ENCODE results near the gene ZNF862. TPM values are rescaled to one million over a fixed set of nuclear protein-coding genes. Genes with fewer than 3 reads are reported as not detected.

The ZNF862 gene
- total and polyA plus RNA-seq, 8 donors, result 8.3 to 20.1 (median 14.1) TPM

- H3K27me3 ChIP-seq, result no peaks in the 10 kb centered on the region
- no peaks in the 10 kb centered on the region for H3K9me3 ChIP-seq
- H3K27ac ChIP-seq, result no peak overlapping the region
- WGBS, 2 donors, result 92 to 96% methylated on average over 16 of the region's 16 CpGs
- FAIRE-seq (no peak), ATAC-seq (no peak), DNase-seq (no peak)
- no peak overlapping the region for H3K4me3 ChIP-seq
- no peaks in the 10 kb centered on the region for H3K36me3 ChIP-seq
- TF ChIP-seq, protein P1, sequence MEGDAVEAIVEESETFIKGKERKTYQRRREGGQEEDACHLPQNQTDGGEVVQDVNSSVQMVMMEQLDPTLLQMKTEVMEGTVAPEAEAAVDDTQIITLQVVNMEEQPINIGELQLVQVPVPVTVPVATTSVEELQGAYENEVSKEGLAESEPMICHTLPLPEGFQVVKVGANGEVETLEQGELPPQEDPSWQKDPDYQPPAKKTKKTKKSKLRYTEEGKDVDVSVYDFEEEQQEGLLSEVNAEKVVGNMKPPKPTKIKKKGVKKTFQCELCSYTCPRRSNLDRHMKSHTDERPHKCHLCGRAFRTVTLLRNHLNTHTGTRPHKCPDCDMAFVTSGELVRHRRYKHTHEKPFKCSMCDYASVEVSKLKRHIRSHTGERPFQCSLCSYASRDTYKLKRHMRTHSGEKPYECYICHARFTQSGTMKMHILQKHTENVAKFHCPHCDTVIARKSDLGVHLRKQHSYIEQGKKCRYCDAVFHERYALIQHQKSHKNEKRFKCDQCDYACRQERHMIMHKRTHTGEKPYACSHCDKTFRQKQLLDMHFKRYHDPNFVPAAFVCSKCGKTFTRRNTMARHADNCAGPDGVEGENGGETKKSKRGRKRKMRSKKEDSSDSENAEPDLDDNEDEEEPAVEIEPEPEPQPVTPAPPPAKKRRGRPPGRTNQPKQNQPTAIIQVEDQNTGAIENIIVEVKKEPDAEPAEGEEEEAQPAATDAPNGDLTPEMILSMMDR (IDR thresholded peaks at IDR 0.05), result no peak
- no peaks in the 10 kb centered on the region for H3K4me1 ChIP-seq
- intact Hi-C loops (cut with DNase I), result no loop called here
Observed at GRCh38 chr7:149801816-149802215, 36.4 kb upstream of the ZNF862 start.

GRCh38 chr7:149802966-149803365 is 35.2 kb upstream of the ZNF862 start:
- DNase-seq (no peak), FAIRE-seq (no peak), ATAC-seq (no peak)
- Histone ChIP-seq H3K27me3 (no peaks in the 10 kb centered on the region), H3K36me3 (no peaks in the 10 kb centered on the region), H3K27ac (no peak overlapping the region), H3K4me1 (no peaks in the 10 kb centered on the region), H3K9me3 (no peaks in the 10 kb centered on the region), H3K4me3 (no peak overlapping the region)
- intact Hi-C loops (cut with DNase I), result no loop called here
- TF ChIP-seq, protein P1 (IDR thresholded peaks at IDR 0.05), result no peak
- 83 to 90% methylated on average over 12 of the region's 12 CpGs for whole genome bisulfite sequencing, 2 donors

DNA sequence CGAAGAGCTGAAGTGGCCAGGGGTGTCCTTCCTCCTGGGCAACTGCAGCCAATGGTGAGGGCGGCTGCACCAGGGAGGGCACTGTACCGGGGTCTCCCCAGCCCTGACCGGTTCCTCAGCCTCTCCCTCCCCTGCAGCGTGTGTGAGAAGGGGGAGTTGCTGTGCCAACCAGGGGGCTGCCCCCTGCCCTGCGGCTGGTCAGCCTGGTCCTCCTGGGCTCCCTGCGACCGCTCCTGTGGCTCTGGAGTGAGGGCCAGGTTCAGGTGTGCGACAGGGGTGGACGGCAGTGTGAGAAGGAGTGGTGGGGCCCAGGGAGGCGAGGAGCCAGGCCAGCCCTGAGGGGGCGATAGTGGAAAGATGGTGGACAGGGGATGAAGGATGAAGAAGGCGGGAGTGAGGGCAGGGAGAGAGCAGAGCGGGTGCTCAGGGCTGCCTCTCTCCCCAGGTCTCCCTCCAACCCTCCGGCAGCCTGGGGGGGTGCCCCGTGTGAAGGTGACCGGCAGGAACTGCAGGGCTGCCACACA is 34.6 kb upstream of the ZNF862 start:
- Histone ChIP-seq H3K4me3 (no peak overlapping the region), H3K36me3 (no peaks in the 10 kb centered on the region), H3K27me3 (no peaks in the 10 kb centered on the region), H3K9me3 (no peaks in the 10 kb centered on the region), H3K4me1 (no peaks in the 10 kb centered on the region), H3K27ac (no peak overlapping the region)
- intact Hi-C loops (cut with DNase I), result no loop called here
- WGBS, 2 donors, result 64 to 71% methylated on average over 17 of the region's 17 CpGs
- FAIRE-seq, result no peak
- no peak for DNase-seq
- TF ChIP-seq, protein P1 (IDR thresholded peaks at IDR 0.05), result no peak
- no peak for ATAC-seq

DNA sequence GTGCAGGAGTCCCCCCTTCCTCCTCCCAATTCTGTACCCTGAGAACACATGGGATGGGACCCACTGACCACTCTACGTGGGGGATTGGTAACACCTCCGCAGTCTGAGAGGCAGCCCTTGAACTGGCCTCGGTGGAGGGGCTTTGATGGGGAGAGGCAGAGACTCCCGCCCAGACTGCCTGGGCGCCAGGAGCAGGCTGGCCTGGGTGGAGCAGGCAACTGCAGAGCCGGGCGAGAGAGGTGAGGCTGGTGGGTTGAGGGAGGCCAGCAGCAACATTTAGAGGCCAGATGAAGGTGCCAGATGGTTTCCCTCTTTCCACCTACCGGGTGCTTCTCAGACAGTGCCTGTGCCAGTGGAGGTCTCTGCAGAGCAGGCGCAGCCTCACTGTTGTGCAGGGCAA is 34.1 kb upstream of the ZNF862 start:
- Histone ChIP-seq H3K4me1 (no peaks in the 10 kb centered on the region), H3K27ac (no peak overlapping the region), H3K36me3 (no peaks in the 10 kb centered on the region), H3K4me3 (no peak overlapping the region), H3K27me3 (no peaks in the 10 kb centered on the region), H3K9me3 (no peaks in the 10 kb centered on the region)
- intact Hi-C loops (cut with DNase I), result no loop called here
- TF ChIP-seq, protein P1 (IDR thresholded peaks at IDR 0.05), result no peak
- no peak for ATAC-seq
- WGBS, 2 donors, result 73 to 83% methylated on average over 9 of the region's 9 CpGs
- no peak for FAIRE-seq
- no peak for DNase-seq

DNA sequence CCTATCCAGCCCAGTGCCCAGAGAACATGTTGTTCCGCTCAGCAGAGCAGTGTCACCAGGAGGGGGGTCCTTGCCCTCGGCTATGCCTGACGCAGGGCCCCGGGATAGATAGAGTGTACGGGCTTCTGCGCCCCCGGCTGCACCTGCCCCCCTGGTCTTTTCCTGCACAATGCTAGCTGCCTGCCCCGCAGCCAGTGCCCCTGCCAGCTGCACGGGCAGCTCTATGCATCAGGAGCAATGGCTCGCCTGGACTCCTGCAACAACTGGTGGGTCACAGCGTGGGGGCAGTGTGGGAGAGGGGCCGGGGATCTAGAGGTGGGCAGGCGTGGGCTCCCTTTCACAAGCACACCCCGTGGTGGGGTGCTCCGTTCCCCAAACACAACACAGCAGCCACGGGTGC is 31.4 kb upstream of the ZNF862 start:
- intact Hi-C loops (cut with DNase I), result no loop called here
- 61 to 69% methylated on average over 16 of the region's 16 CpGs for WGBS, 2 donors
- TF ChIP-seq, protein P1 (IDR thresholded peaks at IDR 0.05), result no peak
- no peaks in the 10 kb centered on the region for H3K27me3 ChIP-seq
- no peak overlapping the region for H3K27ac ChIP-seq
- no peaks in the 10 kb centered on the region for H3K4me1 ChIP-seq
- FAIRE-seq (no peak), DNase-seq (no peak), ATAC-seq (no peak)
- H3K36me3 ChIP-seq, result no peaks in the 10 kb centered on the region
- H3K4me3 ChIP-seq, result no peak overlapping the region
- no peaks in the 10 kb centered on the region for H3K9me3 ChIP-seq
